Smooth muscle cell (in vitro differentiated cells): ENCODE data around the gene CDS1. TPM values are rescaled to one million over a fixed set of nuclear protein-coding genes. Genes with fewer than 3 reads are reported as not detected.

Source experiments
- DNase-seq: peaks from one replicate; lab custom pipeline; 2025; ENCODE audit not compliant: unreplicated experiment; lab: John Stamatoyannopoulos, UW
- H2AFZ ChIP-seq: fragments of 200-600 bp; sonication (generic); 2 replicates; pipeline ENCODE4 v1.6.0; 2016; ENCODE audit warnings: antibody characterized with exemption, low read depth, mild to moderate bottlenecking
- H3F3A ChIP-seq: fragments of 200-600 bp; sonication (generic); 2 replicates; pipeline ENCODE4 v1.6.0; 2017; ENCODE audit warnings: antibody characterized with exemption, low read depth
- H3K27ac ChIP-seq: fragments of 200-600 bp; sonication (generic); 2 replicates; pipeline ENCODE4 v1.5.1; 2016; ENCODE audit warnings: low read depth, mild to moderate bottlenecking
- H3K27me3 ChIP-seq: fragments of 200-600 bp; sonication (generic); 2 replicates; pipeline ENCODE4 v1.6.1; 2016; ENCODE audit warnings: low read depth, mild to moderate bottlenecking
- H3K36me3 ChIP-seq: fragments of 200-600 bp; sonication (generic); 2 replicates; pipeline ENCODE4 v1.5.1; 2016; ENCODE audit warnings: low read depth
- H3K4me1 ChIP-seq: fragments of 200-600 bp; sonication (generic); 2 replicates; pipeline ENCODE4 v1.5.1; 2016; ENCODE audit warnings: low read depth
- H3K4me2 ChIP-seq: fragments of 200-600 bp; sonication (generic); 2 replicates; pipeline ENCODE4 v1.6.0; 2016; ENCODE audit warnings: mild to moderate bottlenecking
- H3K4me3 ChIP-seq: fragments of 200-600 bp; sonication (generic); 2 replicates; pipeline ENCODE4 v1.5.1; 2016; ENCODE audit warnings: mild to moderate bottlenecking
- H3K79me2 ChIP-seq: fragments of 200-600 bp; sonication (generic); 2 replicates; pipeline ENCODE4 v1.6.0; 2016; ENCODE audit warnings: low read depth, mild to moderate bottlenecking
- H3K9ac ChIP-seq: fragments of 200-600 bp; sonication (generic); 2 replicates; pipeline ENCODE4 v1.6.0; 2016; ENCODE audit warnings: low read depth
- H3K9me3 ChIP-seq: fragments of 200-600 bp; sonication (generic); replicated peaks from 2 replicates; pipeline ENCODE4 v1.5.1; 2016; ENCODE audit warnings: low read depth
- H4K20me1 ChIP-seq: fragments of 200-600 bp; sonication (generic); 2 replicates; pipeline ENCODE4 v1.6.0; 2016; ENCODE audit warnings: low read depth
- WGBS: methylation state at CpG from one replicate; pipeline ENCODE4 v1.1.7; 2016; ENCODE audit warnings: low lambda C conversion rate; 5-methylcytosine and 5-hydroxymethylcytosine counted together
- polyA plus RNA-seq: library from polyadenylated mRNA; unstranded; fragments of >200 nt; fragmentation: Nextera tagmentation; extraction: Ambion mirVana; gene quantifications from 2 replicates; pipeline ENCODE4 v1.2.1, GENCODE V29; 2016
- total RNA-seq: library from RNA; depleted of rRNA; stranded (reverse); fragments of >200 nt; gene quantifications from 2 replicates; pipeline ENCODE4 v1.2.3, GENCODE V29; 2014
- TF ChIP-seq, protein P1 (sequence below): fragments of 200-600 bp; sonication (generic); IDR thresholded peaks from 2 replicates; pipeline ENCODE4 v1.5.1; 2017; ENCODE audit warnings: borderline replicate concordance, mild to moderate bottlenecking, antibody characterized with exemption; ENCODE audit not compliant: insufficient read depth, poor library complexity, severe bottlenecking

CDS1 gene
- total and polyA plus RNA-seq, 2 experiments from 2014 or later, result 2.1 to 15.2 TPM

DNA sequence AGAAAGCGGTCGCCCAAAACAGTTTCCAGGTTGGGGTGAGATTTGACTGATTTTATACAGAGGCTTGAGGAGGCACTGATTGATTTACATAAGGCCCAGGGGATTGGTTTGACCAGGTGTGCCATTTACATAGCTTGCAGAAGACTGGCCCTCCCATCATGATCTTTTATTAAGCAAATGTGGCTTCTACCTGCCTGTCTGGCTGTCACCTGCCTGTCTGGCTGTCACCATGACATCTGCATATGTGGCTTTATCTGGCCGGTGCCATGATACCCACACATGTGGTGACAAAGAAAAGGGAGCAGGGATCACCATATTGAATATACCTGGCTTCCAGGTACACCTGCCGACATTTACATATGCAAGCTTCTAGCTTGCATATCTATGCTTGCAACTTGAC, 17.0 kb upstream of the CDS1 start:
- no peaks in the 10 kb centered on the region for H3F3A ChIP-seq
- no peak overlapping the region for H3K9ac ChIP-seq
- no peaks in the 10 kb centered on the region for H3K4me1 ChIP-seq
- WGBS, result 68% methylated on average over 4 of the region's 4 CpGs
- H3K27ac ChIP-seq, result no peak overlapping the region
- no peaks in the 10 kb centered on the region for H3K9me3 ChIP-seq
- TF ChIP-seq, protein P1, sequence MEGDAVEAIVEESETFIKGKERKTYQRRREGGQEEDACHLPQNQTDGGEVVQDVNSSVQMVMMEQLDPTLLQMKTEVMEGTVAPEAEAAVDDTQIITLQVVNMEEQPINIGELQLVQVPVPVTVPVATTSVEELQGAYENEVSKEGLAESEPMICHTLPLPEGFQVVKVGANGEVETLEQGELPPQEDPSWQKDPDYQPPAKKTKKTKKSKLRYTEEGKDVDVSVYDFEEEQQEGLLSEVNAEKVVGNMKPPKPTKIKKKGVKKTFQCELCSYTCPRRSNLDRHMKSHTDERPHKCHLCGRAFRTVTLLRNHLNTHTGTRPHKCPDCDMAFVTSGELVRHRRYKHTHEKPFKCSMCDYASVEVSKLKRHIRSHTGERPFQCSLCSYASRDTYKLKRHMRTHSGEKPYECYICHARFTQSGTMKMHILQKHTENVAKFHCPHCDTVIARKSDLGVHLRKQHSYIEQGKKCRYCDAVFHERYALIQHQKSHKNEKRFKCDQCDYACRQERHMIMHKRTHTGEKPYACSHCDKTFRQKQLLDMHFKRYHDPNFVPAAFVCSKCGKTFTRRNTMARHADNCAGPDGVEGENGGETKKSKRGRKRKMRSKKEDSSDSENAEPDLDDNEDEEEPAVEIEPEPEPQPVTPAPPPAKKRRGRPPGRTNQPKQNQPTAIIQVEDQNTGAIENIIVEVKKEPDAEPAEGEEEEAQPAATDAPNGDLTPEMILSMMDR, result no peak
- no peak overlapping the region for H3K4me2 ChIP-seq
- H3K36me3 ChIP-seq, result no peaks in the 10 kb centered on the region
- H3K4me3 ChIP-seq, result no peak overlapping the region
- no peaks in the 10 kb centered on the region for H4K20me1 ChIP-seq
- H3K27me3 ChIP-seq, result no peaks in the 10 kb centered on the region
- H2AFZ ChIP-seq, result no peak overlapping the region
- H3K79me2 ChIP-seq, result no peaks in the 10 kb centered on the region
- DNase-seq, result no peak

DNA sequence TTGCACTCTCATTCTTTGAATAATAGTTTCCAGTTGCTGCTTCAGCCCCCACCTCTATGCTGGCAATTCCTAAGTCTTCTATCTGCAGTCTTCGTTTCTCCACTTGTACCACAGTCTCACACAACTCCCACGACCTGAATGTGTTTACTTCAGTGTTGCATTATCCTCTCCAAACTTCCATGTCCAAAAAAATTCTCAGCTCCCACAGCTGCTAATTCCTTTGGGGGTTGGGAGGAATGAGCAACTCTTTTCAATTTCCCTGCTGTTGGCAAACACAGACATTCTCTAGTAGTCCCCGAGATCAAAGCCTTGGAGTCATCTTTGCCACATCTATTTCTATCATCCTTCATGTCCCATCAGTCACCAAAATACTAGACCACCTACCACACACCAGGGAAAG, 14.4 kb upstream of the CDS1 start:
- Histone ChIP-seq H3K9ac (no peak overlapping the region), H3K4me3 (no peak overlapping the region), H3K27me3 (no peaks in the 10 kb centered on the region), H3K36me3 (no peaks in the 10 kb centered on the region), H3K79me2 (no peaks in the 10 kb centered on the region), H3K27ac (no peak overlapping the region), H4K20me1 (no peaks in the 10 kb centered on the region), H2AFZ (no peak overlapping the region), H3F3A (no peaks in the 10 kb centered on the region), H3K4me1 (no peaks in the 10 kb centered on the region), H3K4me2 (no peak overlapping the region), H3K9me3 (no peaks in the 10 kb centered on the region)
- 45% methylated on average over 3 of the region's 3 CpGs for WGBS
- TF ChIP-seq, protein P1, result no peak
- no peak for DNase-seq

- Histone ChIP-seq H3K4me3 (no peak overlapping the region), H3K4me1 (no peaks in the 10 kb centered on the region), H3F3A (no peaks in the 10 kb centered on the region), H2AFZ (no peak overlapping the region), H3K4me2 (no peak overlapping the region), H3K9me3 (no peaks in the 10 kb centered on the region), H3K79me2 (no peaks in the 10 kb centered on the region), H3K27me3 (no peaks in the 10 kb centered on the region), H3K36me3 (no peaks in the 10 kb centered on the region), H4K20me1 (no peaks in the 10 kb centered on the region), H3K27ac (no peak overlapping the region), H3K9ac (no peak overlapping the region)
- TF ChIP-seq, protein P1, result no peak
- 93% methylated on average over 2 of the region's 2 CpGs for WGBS
- no peak for DNase-seq
These were observed 13.9 kb upstream of the CDS1 start for GRCh38 chr4:84569009-84569408.

GRCh38 chr4:84573385-84574068, 9.4 kb upstream of the CDS1 start:
- H3K4me2 ChIP-seq, result no peak overlapping the region
- 80% methylated on average over 4 of the region's 4 CpGs for WGBS
- peak overlapping the region; percentile 38 for H2AFZ ChIP-seq
- H3K9ac ChIP-seq, result peak overlapping the region; percentile 8
- no peaks in the 10 kb centered on the region for H3K36me3 ChIP-seq
- H3K27ac ChIP-seq, result peak overlapping the region; percentile 72
- H3K9me3 ChIP-seq, result no peaks in the 10 kb centered on the region
- no peaks in the 10 kb centered on the region for H3K4me1 ChIP-seq
- H4K20me1 ChIP-seq, result no peaks in the 10 kb centered on the region
- H3K79me2 ChIP-seq, result no peaks in the 10 kb centered on the region
- TF ChIP-seq, protein P1, result no peak
- H3K27me3 ChIP-seq, result no peaks in the 10 kb centered on the region
- H3K4me3 ChIP-seq, result no peak overlapping the region
- no peaks in the 10 kb centered on the region for H3F3A ChIP-seq
- DNase-seq, result no peak
